Measurements from ENCODE around the gene MRGPRF.

The MRGPRF gene

DNA sequence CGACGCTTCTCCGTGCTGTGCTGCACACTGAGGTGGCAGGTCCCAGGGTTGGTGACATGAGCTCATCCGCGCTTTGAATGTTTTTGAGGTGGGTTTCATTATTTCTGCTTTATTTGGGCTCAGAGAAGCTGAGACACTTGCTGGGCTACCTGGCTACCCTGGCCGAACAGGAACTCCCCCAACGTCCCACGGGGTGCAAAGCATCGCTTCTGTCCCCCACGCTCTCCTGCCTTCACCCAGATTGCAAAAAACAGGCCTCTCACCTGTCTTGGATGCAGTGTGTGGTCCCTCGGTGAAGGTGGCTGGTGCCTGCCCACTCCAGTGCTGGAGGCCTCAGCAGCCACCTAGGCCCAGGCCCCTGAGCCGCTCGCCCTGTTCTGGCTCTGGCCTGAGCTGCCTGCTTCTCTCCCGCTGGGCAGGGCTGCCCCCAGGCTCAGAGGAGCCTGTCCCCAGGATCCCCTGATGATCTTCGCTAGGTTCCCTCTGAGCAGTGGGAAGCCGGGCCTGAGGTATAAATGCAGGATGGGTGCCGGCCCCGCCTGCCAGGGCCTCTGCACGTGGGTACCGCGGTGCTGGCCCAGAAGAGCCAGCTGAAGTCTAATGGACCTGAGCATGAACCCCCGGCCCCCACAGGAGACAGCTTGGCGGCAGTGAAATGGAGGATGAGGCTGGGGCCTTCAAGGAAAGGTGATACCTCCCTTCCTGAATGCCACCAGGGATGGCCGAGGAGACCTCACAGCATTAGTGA lies 16.5 kb downstream of the MRGPRF start:
- H3K4me1 ChIP-seq (ENCODE audit: control insufficient read depth, insufficient read depth, low read length) = peaks cover 5% of the 10 kb centered on the region; the same call in 1 of the 2 replicates
- H3K9me3 ChIP-seq (ENCODE audit: control insufficient read depth, insufficient read depth, low read length) = no peaks in the 10 kb centered on the region
- H3K4me3 ChIP-seq (ENCODE audit: low read length) = no peak overlapping the region
- no CpG with 5 or more reads among the region's 24 CpGs for WGBS (ENCODE audit: insufficient coverage, insufficient read length)
- DNase-seq (ENCODE audit: low read depth, low spot score) = no peak
- H3K36me3 ChIP-seq (ENCODE audit: control insufficient read depth, insufficient read depth, low read length) = no peaks in the 10 kb centered on the region
- no peaks in the 10 kb centered on the region for H3K27me3 ChIP-seq (ENCODE audit: control insufficient read depth, insufficient read depth, low read length)
- no peak overlapping the region for H3K27ac ChIP-seq (ENCODE audit: low read length)

- DNase-seq (ENCODE audit: low read depth, low spot score) = no peak
- no peaks in the 10 kb centered on the region for H3K9me3 ChIP-seq (ENCODE audit: control insufficient read depth, insufficient read depth, low read length)
- H3K4me1 ChIP-seq (ENCODE audit: control insufficient read depth, insufficient read depth, low read length) = peaks cover 5% of the 10 kb centered on the region; the same call in 1 of the 2 replicates
- H3K36me3 ChIP-seq (ENCODE audit: control insufficient read depth, insufficient read depth, low read length) = no peaks in the 10 kb centered on the region
- no peak overlapping the region for H3K27ac ChIP-seq (ENCODE audit: low read length)
- no peak overlapping the region for H3K4me3 ChIP-seq (ENCODE audit: low read length)
- WGBS (ENCODE audit: insufficient coverage, insufficient read length) = no CpG with 5 or more reads among the region's 6 CpGs
- H3K27me3 ChIP-seq (ENCODE audit: control insufficient read depth, insufficient read depth, low read length) = no peaks in the 10 kb centered on the region
Observed at GRCh38 chr11:68994894-68995285, 18.2 kb downstream of the MRGPRF start.

DNA sequence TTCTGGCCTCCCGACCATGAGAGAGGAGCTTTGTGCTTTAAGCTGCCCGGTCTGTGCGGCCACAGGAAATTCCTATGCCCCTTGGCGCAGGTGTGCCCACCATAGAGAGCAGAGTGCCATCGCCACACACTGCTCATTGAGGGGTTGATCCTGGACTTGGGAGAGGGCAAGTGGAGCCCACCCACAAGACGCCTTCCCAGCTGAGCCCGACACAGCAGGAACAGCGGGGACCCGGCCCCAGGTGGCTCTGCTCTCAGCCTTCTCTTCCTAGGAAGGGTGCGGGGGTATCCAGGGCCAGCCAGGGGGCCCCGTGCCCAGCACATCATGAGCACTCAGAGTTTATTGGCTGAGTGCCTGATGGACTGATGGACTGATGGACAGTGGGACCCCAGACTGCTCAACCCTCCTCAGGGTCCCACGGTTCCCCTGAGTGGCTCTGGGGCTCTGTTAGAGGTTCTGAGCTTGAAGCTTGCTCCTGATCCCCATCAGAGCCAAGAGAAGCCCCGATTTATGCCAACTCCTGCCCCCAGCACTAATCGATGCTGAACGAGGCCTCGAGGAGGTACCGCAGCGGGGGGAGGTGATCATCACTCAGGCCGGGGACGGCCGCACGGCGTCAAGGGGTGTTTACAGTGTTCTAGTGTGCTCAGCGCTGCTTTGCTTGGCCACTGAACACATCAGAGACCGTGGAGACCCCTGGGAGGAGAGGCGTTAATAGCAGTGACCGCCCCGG lies 18.7 kb downstream of the MRGPRF start:
- Histone ChIP-seq H3K4me1 (ENCODE audit: control insufficient read depth, insufficient read depth, low read length) (peaks cover 5% of the 10 kb centered on the region; the same call in 1 of the 2 replicates), H3K9me3 (ENCODE audit: control insufficient read depth, insufficient read depth, low read length) (no peaks in the 10 kb centered on the region), H3K4me3 (ENCODE audit: low read length) (no peak overlapping the region), H3K27me3 (ENCODE audit: control insufficient read depth, insufficient read depth, low read length) (no peaks in the 10 kb centered on the region), H3K27ac (ENCODE audit: low read length) (no peak overlapping the region), H3K36me3 (ENCODE audit: control insufficient read depth, insufficient read depth, low read length) (no peaks in the 10 kb centered on the region)
- DNase-seq (ENCODE audit: low read depth, low spot score) = no peak
- WGBS (ENCODE audit: insufficient coverage, insufficient read length) = no CpG with 5 or more reads among the region's 28 CpGs

GRCh38 chr11:68993546-68993945 lies 19.5 kb downstream of the MRGPRF start:
- no peak overlapping the region for H3K4me3 ChIP-seq (ENCODE audit: low read length)
- 0 out of 2 replicates have a peak, but pooled peaks cover 3% of the 10 kb centered on the region for H3K4me1 ChIP-seq (ENCODE audit: control insufficient read depth, insufficient read depth, low read length)
- DNase-seq (ENCODE audit: low read depth, low spot score) = no peak
- H3K27me3 ChIP-seq (ENCODE audit: control insufficient read depth, insufficient read depth, low read length) = no peaks in the 10 kb centered on the region
- H3K36me3 ChIP-seq (ENCODE audit: control insufficient read depth, insufficient read depth, low read length) = no peaks in the 10 kb centered on the region
- no peak overlapping the region for H3K27ac ChIP-seq (ENCODE audit: low read length)
- WGBS (ENCODE audit: insufficient coverage, insufficient read length) = no CpG with 5 or more reads among the region's 7 CpGs
- H3K9me3 ChIP-seq (ENCODE audit: control insufficient read depth, insufficient read depth, low read length) = no peaks in the 10 kb centered on the region

DNA sequence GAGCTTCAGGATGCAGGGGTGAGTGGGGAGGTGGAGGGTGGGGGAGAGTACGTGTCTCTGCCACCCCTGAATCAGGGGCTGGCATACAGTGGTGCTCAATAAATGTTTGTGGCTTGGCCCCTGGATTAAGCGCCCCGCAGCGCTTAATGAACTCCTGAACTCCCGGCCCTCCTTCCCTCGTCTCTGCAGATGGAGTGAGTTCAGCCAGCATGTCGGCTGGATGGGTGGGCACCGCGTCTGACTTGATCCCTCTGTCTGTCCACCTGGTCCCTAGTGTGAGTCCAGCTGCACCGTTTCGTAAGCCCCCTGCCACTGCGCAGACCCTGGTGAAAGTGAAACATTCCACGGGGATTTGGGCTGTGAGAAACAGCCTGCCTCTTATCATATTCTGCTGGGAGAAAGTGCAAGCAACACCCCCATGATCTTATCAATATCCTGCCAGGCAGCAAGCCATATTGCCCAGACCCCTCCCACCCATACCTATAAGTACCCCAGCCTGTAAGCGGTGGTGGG lies 20.2 kb downstream of the MRGPRF start:
- H3K27me3 ChIP-seq (ENCODE audit: control insufficient read depth, insufficient read depth, low read length) = no peaks in the 10 kb centered on the region
- H3K27ac ChIP-seq (ENCODE audit: low read length) = no peak overlapping the region
- H3K4me3 ChIP-seq (ENCODE audit: low read length) = no peak overlapping the region
- H3K36me3 ChIP-seq (ENCODE audit: control insufficient read depth, insufficient read depth, low read length) = no peaks in the 10 kb centered on the region
- WGBS (ENCODE audit: insufficient coverage, insufficient read length) = no CpG with 5 or more reads among the region's 14 CpGs
- no peaks in the 10 kb centered on the region for H3K4me1 ChIP-seq (ENCODE audit: control insufficient read depth, insufficient read depth, low read length)
- no peak for DNase-seq (ENCODE audit: low read depth, low spot score)
- no peaks in the 10 kb centered on the region for H3K9me3 ChIP-seq (ENCODE audit: control insufficient read depth, insufficient read depth, low read length)

- no CpG with 5 or more reads among the region's 16 CpGs for WGBS (ENCODE audit: insufficient coverage, insufficient read length)
- DNase-seq (ENCODE audit: low read depth, low spot score) = no peak
- Histone ChIP-seq H3K4me3 (ENCODE audit: low read length) (no peak overlapping the region), H3K9me3 (ENCODE audit: control insufficient read depth, insufficient read depth, low read length) (no peaks in the 10 kb centered on the region), H3K27ac (ENCODE audit: low read length) (no peak overlapping the region), H3K27me3 (ENCODE audit: control insufficient read depth, insufficient read depth, low read length) (no peaks in the 10 kb centered on the region), H3K4me1 (ENCODE audit: control insufficient read depth, insufficient read depth, low read length) (no peaks in the 10 kb centered on the region), H3K36me3 (ENCODE audit: control insufficient read depth, insufficient read depth, low read length) (no peaks in the 10 kb centered on the region)
Observed at GRCh38 chr11:68990995-68991780, 21.9 kb downstream of the MRGPRF start.

DNA sequence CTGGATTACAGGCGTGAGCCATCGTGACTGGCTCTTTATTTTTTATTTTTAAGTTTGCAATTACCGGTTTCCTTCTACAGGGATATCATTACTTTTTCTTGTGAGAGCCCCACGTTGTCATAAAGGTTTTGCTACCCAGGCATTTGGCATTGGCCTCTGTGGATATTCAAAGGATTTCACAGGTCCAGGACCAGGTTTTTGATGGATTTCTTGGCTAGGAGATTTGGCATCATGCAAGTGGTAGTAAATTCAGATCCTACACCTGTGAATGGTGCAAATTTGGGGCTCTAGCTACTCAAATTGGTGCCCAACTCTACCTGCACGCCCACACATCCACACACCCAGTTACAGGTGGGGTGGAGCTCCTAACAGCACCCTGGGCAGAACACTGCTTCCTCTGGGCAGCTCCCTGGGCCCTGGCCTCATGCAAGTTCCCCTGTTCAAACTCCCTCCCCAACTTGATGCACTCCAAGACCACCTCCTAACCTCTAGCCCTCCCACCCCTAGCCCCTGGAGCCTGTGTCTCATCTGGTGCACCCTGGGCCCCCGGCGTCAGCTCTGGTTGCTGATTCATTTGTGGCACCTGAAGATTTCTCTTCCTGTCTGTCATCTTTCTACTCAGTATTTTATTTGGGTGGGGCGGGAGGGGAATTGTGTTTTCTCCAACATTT lies 23.0 kb downstream of the MRGPRF start:
- Histone ChIP-seq H3K36me3 (ENCODE audit: control insufficient read depth, insufficient read depth, low read length) (no peaks in the 10 kb centered on the region), H3K27ac (ENCODE audit: low read length) (no peak overlapping the region), H3K9me3 (ENCODE audit: control insufficient read depth, insufficient read depth, low read length) (no peaks in the 10 kb centered on the region), H3K4me3 (ENCODE audit: low read length) (no peak overlapping the region), H3K4me1 (ENCODE audit: control insufficient read depth, insufficient read depth, low read length) (no peaks in the 10 kb centered on the region), H3K27me3 (ENCODE audit: control insufficient read depth, insufficient read depth, low read length) (no peaks in the 10 kb centered on the region)
- DNase-seq (ENCODE audit: low read depth, low spot score) = no peak
- WGBS (ENCODE audit: insufficient coverage, insufficient read length) = no CpG with 5 or more reads among the region's 8 CpGs

DNA sequence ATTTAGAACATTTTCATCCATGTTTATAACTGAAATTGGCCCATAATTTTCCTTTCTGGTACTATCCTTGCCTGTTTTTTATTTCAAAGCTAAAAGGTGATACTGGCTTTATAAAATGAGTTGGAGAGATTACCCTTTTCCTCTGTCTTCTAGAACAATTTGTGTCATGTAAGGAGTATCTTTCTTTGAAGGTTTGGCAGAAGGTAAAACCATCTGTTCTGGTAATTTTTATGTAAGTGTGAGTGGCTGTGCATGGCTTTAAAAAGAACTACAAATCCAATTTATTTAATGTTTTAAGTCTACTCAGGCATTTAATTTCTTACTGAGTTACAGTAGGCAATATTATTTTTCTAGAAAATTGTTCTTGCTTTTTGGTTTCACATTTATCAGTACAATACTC lies 24.6 kb downstream of the MRGPRF start:
- no peaks in the 10 kb centered on the region for H3K4me1 ChIP-seq (ENCODE audit: control insufficient read depth, insufficient read depth, low read length)
- H3K9me3 ChIP-seq (ENCODE audit: control insufficient read depth, insufficient read depth, low read length) = no peaks in the 10 kb centered on the region
- H3K4me3 ChIP-seq (ENCODE audit: low read length) = no peak overlapping the region
- H3K27ac ChIP-seq (ENCODE audit: low read length) = no peak overlapping the region
- no peaks in the 10 kb centered on the region for H3K36me3 ChIP-seq (ENCODE audit: control insufficient read depth, insufficient read depth, low read length)
- no peak for DNase-seq (ENCODE audit: low read depth, low spot score)
- no peaks in the 10 kb centered on the region for H3K27me3 ChIP-seq (ENCODE audit: control insufficient read depth, insufficient read depth, low read length)

GRCh38 chr11:68987211-68987610 lies 25.8 kb downstream of the MRGPRF start:
- Histone ChIP-seq H3K36me3 (ENCODE audit: control insufficient read depth, insufficient read depth, low read length) (no peaks in the 10 kb centered on the region), H3K4me3 (ENCODE audit: low read length) (no peak overlapping the region), H3K9me3 (ENCODE audit: control insufficient read depth, insufficient read depth, low read length) (no peaks in the 10 kb centered on the region), H3K27me3 (ENCODE audit: control insufficient read depth, insufficient read depth, low read length) (no peaks in the 10 kb centered on the region), H3K4me1 (ENCODE audit: control insufficient read depth, insufficient read depth, low read length) (no peaks in the 10 kb centered on the region), H3K27ac (ENCODE audit: low read length) (no peak overlapping the region)
- no peak for DNase-seq (ENCODE audit: low read depth, low spot score)

DNA sequence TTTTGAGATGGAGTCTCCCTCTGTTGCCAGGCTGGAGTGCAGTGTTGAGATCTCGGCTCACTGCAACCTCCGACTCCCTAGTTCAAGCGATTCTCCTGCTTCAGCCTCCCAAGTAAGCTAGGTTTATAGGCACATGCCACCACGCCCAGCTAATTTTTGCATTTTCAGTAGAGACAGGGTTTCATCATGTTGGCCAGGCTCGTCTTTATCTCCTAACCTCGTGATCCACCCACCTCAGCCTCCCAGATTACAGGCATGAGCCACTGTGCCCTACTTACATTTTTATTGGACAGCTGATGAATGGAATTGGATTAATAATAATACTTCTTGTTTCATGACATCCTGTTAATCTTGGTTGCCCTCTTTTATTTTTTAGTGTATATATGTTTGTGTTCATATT lies 29.2 kb downstream of the MRGPRF start:
- no peak for DNase-seq (ENCODE audit: low read depth, low spot score)
- no peaks in the 10 kb centered on the region for H3K9me3 ChIP-seq (ENCODE audit: control insufficient read depth, insufficient read depth, low read length)
- no CpG with 5 or more reads among the region's 6 CpGs for WGBS (ENCODE audit: insufficient coverage, insufficient read length)

More for the DNA sequence above, 29.2 kb downstream of the MRGPRF start:
- Histone ChIP-seq H3K36me3 (ENCODE audit: control insufficient read depth, insufficient read depth, low read length) (no peaks in the 10 kb centered on the region), H3K4me3 (ENCODE audit: low read length) (no peak overlapping the region), H3K4me1 (ENCODE audit: control insufficient read depth, insufficient read depth, low read length) (no peaks in the 10 kb centered on the region; the same call in 1 of the 2 replicates), H3K27me3 (ENCODE audit: control insufficient read depth, insufficient read depth, low read length) (no peaks in the 10 kb centered on the region), H3K27ac (ENCODE audit: low read length) (no peak overlapping the region)

All from iPS DF 6.9 (cell line).